ENCODE measurements around the gene GPC6. TPM values are rescaled to one million over a fixed set of nuclear protein-coding genes. Genes with fewer than 3 reads are reported as not detected.

Gene GPC6
- polyA plus RNA-seq, 10 donors, result 8.0 to 21.9 (median 15.3) TPM

DNA sequence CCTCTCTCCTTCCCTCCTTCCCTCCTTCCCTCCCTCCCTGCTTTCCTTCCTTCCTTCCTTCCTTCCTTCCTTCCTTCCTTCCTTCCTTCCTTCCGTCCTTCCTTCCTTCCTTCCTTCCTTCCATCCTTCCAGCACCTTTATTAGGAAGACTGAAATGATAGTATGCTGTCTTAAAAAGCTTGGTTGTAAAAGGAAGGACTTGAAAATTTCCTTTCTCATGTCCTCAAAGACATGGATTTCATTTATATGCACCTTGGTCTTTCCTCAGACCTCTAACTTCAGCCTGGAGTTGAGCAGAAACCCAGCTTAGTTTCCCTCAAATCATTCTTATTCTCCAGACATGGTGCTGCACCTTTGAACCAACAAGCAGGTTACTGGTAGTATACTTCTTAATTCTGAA, 141.7 kb downstream of the GPC6 start:
- DNase-seq, result no peak

DNA sequence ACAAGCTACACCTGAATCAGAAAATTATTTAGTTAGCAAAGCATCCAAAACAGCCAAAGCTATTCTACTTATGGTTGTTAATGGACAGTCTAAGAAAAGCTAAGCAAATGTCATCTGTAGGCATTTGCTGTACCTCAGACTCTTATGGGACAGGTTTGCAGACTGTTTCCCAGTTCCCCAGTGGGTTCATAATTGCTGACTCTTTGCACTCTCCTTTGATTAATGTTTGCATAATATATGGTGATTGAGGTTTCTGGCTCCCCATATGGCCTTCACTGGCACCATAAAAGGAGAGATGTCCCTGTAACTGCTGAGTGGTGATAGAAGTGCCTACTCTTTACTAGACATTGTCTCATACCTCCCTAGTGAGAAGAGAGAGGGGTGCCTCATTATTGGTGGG, 142.1 kb downstream of the GPC6 start:
- DNase-seq, result no peak

DNA sequence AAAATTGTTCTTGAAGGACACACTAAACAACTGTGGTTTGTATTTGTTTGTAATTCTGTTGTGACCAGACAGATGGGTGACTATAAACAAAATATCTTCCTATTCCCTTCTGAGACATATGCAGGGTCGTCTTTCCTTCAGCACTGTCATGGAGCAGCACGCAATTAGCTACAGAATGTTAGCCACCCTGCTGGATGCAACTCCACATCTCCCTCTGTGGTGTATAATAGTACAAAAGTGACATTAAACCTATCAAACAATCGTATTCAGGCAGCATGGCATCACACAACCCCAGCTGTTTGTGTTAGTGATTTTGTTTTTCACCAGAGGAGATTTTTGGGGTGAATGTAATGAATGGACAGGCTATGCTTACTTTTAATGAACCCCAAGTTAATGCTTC, 146.2 kb downstream of the GPC6 start:
- DNase-seq, result no peak

DNA sequence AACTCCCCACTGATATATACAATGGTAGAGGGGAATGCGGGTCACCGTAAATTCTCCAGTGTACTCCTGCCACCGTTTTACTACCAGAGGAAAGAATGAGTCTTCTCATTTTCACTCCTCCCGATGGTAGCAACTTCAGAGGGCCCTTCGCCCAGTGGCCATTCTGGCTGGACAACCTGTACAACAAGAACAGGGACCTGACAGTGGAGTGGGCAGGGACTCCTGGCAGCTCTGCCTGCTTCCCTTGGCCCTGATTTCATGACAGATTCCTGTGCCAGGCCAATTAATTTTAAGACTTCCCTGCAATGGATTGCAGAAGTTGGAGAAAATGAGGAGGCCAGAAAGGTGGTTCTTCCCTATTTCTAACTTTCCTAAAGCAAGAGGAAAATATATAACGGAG, 148.9 kb downstream of the GPC6 start:
- DNase-seq, result no peak

DNA sequence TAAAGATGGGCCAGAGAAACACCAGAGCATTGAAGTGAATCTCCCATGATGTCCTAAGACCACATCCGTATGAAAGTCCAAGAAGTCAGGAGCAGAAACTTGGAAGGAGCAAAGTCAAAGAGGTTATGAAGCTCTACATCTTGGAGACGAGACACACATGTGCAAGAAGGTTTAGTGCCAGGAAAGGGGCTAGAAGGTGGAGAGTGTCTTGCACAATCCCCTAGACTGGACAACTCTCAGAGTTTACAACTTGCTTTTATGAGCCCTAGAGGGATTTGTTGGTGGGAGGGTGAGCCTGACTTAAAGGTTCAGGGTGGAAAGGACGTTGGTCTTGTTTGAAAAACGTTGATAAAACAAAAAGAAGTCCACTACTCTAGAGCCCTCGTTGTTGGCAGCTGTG, 150.6 kb downstream of the GPC6 start:
- DNase-seq, result no peak

DNA sequence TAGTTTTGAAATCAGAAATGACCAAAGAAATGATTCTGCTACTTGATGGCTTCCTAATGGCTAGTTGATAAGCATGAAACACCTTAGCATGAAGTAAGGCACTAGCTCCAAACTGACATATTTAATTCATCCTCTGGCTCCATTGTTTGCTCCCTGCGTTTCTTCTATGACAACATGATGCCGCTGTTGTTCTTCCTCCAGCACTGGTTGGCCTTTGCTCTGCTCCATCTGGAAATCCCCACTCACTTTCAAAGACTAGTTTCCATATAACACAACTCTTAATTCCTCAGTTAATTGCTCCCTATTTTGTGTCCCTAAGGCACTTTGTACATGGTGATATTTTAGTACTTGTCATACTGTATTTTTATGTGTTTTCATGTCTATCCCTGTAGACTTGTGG, 151.6 kb downstream of the GPC6 start:
- no peak for DNase-seq

DNA sequence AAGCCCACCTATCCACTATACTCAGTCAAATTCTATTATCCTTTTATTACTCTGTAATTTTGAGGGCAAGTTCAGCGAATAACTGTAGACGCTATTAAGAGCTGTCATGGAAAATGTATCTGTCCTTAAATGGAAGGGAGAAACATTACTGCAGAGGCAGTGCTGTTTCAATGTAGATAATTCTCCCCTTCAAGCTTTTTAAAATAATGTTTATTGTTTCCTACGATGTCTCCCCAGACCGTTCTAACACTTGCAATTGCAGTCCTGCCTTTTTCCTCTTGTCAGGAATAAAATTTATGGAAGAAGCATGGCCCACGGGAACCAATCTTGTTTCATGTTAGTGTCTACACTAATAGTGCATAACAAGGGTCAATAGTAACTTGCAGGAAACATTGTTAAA, 159.5 kb downstream of the GPC6 start:
- DNase-seq, result no peak

DNA sequence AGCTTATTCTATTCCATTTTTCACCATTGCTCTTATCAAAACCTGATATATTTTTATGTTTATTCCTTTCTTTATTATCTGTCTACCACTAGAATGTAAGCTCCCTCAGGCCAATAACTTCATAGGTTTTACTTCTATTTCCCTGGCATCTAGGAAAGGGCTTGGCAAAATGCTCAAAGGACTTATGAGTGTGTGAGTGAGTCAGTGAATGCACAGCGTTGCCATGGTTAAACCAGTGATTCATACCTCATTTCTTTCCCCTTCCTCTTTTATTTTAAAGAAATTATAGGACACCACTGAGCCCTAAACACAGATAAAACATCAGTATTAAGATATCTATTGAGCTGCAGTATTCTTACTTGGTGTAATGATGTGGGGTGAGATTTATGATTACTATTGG, 162.1 kb downstream of the GPC6 start:
- peak in 1 of 3 donors; percentile 17 for DNase-seq

DNA sequence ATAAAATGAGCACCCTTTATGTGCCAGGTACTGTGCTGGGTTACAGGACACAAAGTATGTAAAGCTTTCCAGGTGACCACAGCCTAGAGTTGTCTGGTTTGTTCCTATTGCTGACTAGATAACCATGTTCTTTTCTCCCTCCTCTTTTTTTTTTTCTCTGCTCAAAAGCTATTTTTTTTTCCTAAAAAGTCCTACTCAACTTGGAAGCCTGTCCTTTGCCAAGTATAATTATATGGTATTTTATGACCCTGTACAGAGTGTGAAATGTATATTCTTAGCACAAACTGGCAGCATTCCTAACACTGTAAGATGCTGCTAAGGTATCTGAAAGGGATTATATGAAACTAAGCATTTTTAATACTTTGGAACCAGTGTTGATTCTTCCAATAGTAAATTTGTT, 171.0 kb downstream of the GPC6 start:
- DNase-seq, result peak in 1 of 3 donors; percentile 20

DNA sequence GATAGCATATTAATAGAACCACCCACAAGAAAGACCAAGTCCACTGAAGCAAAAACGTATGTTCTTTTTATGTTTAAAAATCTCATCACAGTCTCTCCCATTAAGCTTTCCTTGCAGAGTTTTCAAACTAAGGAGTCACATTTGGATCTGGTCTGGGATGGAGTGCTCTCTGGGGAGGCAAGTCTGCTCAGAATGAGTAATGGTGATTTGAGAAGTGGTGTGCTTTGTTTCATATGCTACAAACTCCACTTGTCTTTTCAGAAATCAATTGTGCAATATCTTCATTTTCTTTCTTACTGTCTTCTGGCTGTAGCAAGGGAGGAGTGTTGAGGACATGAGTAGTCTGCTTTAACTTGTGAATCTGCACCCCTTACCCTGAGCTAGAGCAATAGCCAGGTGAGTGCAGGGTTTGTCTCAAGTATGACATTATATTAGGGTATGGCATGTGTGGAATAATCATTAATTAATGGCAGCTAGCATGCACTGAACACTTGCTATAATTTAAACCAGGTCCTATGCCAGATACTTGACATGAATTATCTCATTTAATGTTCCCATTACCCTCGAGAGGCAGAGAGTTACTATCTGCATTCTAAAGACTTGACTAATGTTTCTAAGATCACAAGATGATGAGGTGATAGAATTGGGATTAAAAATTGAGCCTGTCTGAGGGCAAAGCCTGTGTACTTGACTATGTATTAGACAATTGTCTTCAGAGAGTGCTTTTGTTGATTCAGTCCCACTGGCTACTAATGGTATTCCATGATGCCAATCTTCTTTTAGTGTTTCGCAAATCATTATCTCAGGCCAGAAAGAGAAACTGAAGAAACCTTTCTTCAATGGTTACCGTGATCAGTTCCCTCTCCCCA, 171.8 kb downstream of the GPC6 start:
- DNase-seq, result peak in 2 of 3 donors; percentile 16 to 46

DNA sequence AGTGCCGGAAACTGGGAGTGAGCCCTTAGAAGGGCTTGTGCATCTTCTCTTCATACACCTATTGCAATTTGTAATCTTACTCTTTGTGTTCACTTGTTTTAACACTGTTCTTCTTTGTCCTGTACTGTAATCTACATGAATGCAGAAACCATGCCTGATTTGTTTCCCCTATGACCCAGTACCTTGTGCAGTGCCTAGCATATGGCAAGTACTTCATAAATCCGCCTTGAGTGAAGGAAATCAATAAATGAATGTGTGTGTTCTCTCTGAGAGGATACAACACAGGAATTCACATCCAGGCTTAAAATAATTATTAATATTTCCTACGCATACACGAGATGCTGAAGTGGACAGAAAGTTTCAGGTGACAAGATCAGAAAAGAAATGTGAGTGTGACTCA, 172.6 kb downstream of the GPC6 start:
- DNase-seq, result no peak

DNA sequence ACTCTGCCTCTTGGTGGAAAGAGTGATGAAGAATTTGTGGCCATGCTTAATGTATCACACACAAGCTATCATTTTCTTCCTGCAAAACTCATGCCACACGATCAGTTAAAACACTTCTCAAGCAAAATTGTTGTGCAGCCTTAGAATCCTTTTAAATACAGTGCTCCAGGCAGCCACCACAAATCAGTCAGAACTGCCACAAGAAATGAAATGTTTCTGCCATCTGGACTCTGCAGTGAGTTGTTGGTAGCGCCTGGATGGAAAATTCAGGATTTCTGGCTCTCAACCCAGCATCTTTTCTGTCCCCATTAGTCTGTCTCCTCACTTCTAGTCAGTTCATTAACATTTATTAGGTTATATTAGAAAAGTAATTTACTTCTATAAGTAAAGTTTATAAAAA, 179.5 kb downstream of the GPC6 start:
- no peak for DNase-seq

DNA sequence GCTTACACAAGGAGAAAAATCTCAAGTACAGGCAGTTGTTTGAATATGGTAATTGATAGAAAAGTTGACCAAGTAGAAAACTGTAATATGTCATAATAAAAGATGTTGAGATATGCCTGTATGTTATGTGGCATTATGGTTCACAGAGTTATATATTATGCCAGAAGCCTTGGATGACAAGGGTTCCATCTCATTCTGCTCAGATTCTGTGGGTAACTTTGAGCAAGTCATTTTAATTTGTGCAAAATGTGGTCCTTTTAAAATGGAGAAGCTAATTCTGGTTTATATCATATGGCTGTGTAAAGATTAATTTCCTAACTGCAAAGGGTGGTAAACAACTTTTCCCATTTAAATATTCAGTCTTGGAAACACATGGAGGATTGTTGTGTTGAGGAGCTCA, 180.9 kb downstream of the GPC6 start:
- DNase-seq, result no peak

DNA sequence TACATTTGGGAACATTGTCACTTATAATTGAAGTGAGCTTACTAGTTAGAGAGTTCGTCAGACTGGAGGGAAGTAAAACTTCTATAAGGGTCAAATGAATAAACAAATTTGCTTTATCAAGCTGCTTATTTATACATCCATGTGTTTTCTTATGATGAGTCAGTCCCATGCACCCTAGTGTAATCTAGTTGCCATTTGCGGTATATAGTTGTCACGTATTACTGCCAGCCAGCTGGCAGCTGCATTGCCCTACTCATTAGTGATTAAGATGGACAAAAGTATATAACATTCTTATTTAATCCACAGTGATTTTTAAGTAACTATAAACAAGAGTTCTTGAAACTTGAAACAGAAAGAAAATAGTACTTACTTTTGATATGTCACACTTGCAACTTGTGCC, 182.4 kb downstream of the GPC6 start:
- no peak for DNase-seq

DNA sequence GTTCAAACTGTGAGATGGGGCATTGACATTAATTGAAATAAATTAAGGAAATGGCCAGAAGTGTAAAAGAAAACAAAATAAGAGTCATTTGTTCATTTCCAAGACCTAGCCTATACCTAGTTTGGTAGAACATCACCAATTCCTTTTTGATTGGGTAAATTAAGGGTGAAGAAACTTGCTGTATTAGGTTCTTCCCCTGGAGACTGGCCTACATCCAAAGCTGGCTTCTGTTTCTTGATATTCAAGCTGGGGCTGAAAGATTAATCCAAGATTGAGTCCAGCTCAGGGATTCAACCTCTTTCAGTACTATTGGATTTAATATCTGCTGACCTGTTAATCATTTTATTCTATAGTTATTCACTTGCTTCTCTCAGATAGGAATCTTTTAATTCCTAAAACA, 183.2 kb downstream of the GPC6 start:
- DNase-seq, result no peak

DNA sequence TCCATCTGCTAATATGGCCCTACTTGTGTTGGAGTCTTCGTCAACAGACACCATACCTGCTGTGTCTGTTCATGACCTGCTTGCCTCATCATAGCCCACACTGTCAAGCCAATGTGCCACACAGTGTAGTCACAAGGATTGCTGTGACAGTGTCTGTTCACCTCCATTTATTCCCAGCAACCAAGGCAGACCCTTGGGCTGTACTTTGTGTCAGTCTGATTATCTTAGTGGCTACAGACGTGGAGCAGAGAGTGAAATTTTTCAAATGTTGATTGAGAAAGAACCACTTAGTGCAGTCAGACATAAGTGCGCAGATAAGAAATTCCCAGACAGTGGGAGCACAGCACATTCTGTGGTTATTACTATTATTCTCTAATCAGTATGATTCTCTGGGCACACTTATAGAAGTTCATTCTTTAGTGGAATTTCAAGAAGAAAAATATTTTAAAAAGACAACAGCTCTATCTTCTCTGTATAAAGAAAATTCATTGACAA, 184.6 kb downstream of the GPC6 start:
- no peak for DNase-seq

DNA sequence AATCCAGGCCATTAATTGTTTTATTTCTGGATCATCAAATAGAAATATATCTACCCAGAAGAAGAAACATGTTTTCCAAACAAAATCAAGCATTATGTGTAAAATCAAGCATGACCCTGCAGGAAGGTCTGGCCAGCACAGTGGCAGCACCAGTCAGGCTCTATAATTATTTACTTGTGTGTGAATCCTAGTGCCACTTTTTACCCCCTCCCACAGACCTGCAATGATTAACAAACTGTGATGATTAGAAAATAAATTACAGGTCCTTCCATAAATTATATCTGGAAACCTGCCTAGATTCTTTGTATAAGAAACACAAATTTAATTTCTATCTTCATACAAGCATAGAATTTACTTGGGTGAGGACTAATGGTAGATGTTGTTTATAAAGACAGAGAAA, 186.1 kb downstream of the GPC6 start:
- DNase-seq, result no peak

DNA sequence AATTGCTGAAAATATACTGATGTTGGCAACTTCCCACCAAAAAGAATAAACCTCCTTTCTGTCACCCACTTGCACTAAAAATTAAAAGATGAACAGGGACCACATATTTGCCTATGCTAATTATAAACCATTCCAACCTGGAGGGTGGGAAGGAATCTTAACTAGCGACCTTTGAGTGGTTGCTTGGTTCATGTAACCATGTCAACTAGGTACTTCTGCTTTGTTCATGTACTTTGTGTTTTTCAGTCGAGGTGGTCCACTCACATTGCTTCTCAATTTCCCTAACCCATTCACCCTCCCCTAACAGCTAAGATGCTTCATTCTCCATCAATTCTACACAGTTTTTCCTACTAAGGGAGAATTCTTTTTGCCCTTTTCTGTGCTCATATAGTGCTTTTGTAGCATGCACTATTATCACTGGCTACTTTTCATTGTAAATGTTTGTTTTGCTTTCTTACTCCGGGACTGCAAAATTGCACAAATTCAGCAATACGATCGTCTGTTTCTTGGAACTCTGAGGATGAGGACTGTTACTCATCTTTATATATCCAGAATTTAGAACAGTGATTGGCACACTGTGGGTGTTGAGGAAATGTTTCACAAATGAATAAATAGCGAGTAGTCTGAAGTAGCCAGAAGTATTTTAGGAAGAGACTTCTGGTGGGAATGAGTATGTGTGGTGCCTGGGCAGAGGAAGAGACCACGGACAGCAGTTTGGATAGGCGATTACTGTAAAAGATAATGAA, 187.5 kb downstream of the GPC6 start:
- no peak for DNase-seq

DNA sequence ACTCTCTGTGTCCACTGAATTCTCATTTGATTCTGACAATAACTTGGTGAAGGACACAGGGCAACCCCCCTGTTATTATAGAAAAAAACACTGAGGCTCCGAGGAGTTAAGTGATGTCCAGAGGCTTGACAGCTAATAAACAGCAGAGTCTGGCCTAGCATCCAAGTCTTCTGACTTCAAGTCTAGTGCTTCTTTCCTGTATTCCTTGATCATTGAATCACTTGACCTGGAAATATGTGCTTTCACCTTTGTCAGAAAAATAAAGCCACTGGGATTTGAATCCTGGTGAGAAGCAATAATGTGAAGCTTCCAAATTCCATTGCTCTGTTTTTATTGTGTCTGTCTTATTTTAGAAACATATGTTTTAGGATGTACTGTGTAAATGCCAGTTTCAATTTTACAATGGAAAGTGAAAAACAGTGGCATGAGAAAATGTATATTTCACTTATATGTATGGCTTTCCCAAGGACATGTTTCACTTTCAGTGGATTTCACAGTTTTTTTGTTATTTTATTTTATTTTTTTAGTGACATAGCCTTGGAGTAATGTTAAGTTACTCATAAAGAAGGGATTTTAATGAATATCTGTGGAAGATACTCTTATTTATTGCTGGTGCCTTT, 190.2 kb downstream of the GPC6 start:
- DNase-seq, result no peak

DNA sequence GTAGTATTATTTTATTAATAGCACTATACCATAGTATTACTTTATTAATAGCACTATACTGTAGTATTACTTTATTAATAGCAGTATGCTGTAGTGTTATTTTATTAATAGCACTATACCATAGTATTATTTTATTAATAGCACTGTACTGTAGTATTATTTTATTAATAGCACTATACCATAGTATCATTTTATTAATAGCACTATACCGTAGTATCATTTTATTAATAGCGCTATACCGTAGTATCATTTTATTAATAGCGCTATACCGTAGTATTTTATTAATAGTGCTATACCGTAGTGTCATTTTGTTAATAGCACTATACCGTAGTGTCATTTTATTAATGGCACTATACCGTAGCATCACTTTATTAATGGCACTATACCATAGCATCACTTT, 191.8 kb downstream of the GPC6 start:
- no peak for DNase-seq

DNA sequence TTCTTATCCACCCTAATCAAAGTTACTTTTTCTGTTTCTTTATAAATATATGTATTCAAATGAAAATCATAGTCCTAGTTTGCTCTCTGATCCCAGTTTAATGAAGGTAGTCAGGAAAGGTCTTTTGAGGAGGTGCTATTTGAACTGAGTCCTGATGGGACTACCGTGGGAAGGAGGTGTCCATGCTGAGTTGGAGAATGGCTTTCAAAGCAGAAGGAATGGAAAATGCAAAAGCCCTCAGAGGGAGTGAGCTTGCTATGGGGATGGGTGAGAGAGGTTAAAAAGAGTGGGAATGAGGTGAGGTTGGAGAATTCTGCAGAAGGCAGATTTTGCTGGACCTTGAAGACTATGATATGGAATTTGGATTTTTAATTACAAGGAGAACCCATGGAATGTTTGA, 193.6 kb downstream of the GPC6 start:
- no peak for DNase-seq

DNA sequence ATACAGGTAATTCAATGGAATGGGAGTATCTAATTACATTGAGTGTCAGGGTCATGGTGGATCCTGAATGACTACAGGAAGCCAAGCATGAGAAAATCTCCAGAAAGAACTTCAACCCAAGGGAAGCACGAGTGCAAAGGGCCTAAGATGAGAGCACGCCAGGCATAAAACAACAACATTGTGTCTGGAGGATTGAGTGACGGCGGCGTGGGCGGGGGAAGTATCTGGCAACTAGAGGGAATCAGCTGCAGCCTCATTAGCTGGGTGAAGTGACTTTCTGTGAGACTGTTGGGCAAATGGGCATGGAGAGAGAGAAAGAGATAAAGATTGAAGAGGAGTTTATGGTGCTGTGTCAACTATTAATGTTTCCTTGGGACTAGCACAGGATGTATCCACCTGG, 194.3 kb downstream of the GPC6 start:
- DNase-seq, result no peak
